Measurements from ENCODE around the gene SLC4A3. TPM values are rescaled to one million over a fixed set of nuclear protein-coding genes. Genes with fewer than 3 reads are reported as not detected.

Gene SLC4A3
- total and polyA plus RNA-seq, 8 donors, result 1.4 to 10.2 (median 2.9) TPM

GRCh38 chr2:219607931-219608330 is 19.5 kb upstream of the SLC4A3 start:
- Histone ChIP-seq H3K9me3 (no peaks in the 10 kb centered on the region), H3K27me3 (no peaks in the 10 kb centered on the region), H3K27ac (no peak overlapping the region), H3K36me3 (peaks cover 0 to 22% (median 0%) of the 10 kb centered on the region in 3 donors), H3K4me3 (no peak overlapping the region), H3K4me1 (no peaks in the 10 kb centered on the region)
- intact Hi-C loops (cut with DNase I), result no loop called here
- TF ChIP-seq CTCF (IDR thresholded peaks at IDR 0.05), result no peak
- no peak for ATAC-seq
- no peak for FAIRE-seq
- 91 to 94% methylated on average over 15 of the region's 15 CpGs for WGBS, 2 donors
- DNase-seq, result no peak

- H3K27ac ChIP-seq, result no peak overlapping the region
Observed at GRCh38 chr2:219608399-219608964, 18.9 kb upstream of the SLC4A3 start.

GRCh38 chr2:219609149-219609750 is 18.2 kb upstream of the SLC4A3 start:
- H3K9me3 ChIP-seq, result no peaks in the 10 kb centered on the region
- no peaks in the 10 kb centered on the region for H3K4me1 ChIP-seq
- H3K27ac ChIP-seq, result no peak overlapping the region
- no peak for TF ChIP-seq CTCF (IDR thresholded peaks at IDR 0.05)
- DNase-seq (no peak), ATAC-seq (no peak), FAIRE-seq (no peak)
- no peak overlapping the region for H3K4me3 ChIP-seq
- peaks cover 0 to 24% (median 0%) of the 10 kb centered on the region in 3 donors for H3K36me3 ChIP-seq
- H3K27me3 ChIP-seq, result no peaks in the 10 kb centered on the region
- 84 to 94% methylated on average over 13 of the region's 13 CpGs for WGBS, 2 donors
- intact Hi-C loops (cut with DNase I), result no loop called here

More at GRCh38 chr2:219608399-219608964, 18.9 kb upstream of the SLC4A3 start:
- Histone ChIP-seq H3K4me3 (no peak overlapping the region), H3K4me1 (no peaks in the 10 kb centered on the region), H3K36me3 (peaks cover 0 to 22% (median 0%) of the 10 kb centered on the region in 3 donors), H3K27me3 (no peaks in the 10 kb centered on the region), H3K9me3 (no peaks in the 10 kb centered on the region)
- FAIRE-seq (no peak), DNase-seq (no peak), ATAC-seq (no peak)
- intact Hi-C loops (cut with DNase I), result no loop called here
- no peak for TF ChIP-seq CTCF (IDR thresholded peaks at IDR 0.05)
- WGBS, 2 donors, result 80 to 83% methylated on average over 15 of the region's 15 CpGs

- no peak for TF ChIP-seq CTCF (IDR thresholded peaks at IDR 0.05)
- 88 to 95% methylated on average over 9 of the region's 9 CpGs for WGBS, 2 donors
- DNase-seq, result no peak
- Histone ChIP-seq H3K9me3 (no peaks in the 10 kb centered on the region), H3K27ac (no peak overlapping the region), H3K4me3 (no peak overlapping the region), H3K4me1 (no peaks in the 10 kb centered on the region), H3K36me3 (peaks cover 0 to 27% (median 0%) of the 10 kb centered on the region in 3 donors), H3K27me3 (no peaks in the 10 kb centered on the region)
- no peak for ATAC-seq
- no peak for FAIRE-seq
- intact Hi-C loops (cut with DNase I), result no loop called here
Observed at GRCh38 chr2:219611306-219611705, 16.1 kb upstream of the SLC4A3 start.
